ENCODE measurements around the gene MIS12. TPM values are rescaled to one million over a fixed set of nuclear protein-coding genes. Genes with fewer than 3 reads are reported as not detected.
A peak's percentile ranks its signal among the peaks of the same experiment; 100 is the strongest.

Gene MIS12
- 33.9 and 35.6 TPM in 2 replicates for total RNA-seq
- long read RNA-seq, transcript MIS12-206 (3 exons, 2,691 nt), result minor isoform, 54 of 187 reads
- long read RNA-seq, transcript MIS12-202 (2 exons, 2,204 nt), result major isoform, 114 of 187 reads
- long read RNA-seq, partial matches to known transcripts, result 8 of 187 reads
- long read RNA-seq, other reads (novel, unspliced or antisense), result 6 of 187 reads

- Mint-ChIP-seq H3K27me3 (ENCODE audit: low read depth) (no peaks in the 10 kb centered on the region), H3K9me3 (no peaks in the 10 kb centered on the region), H3K27ac (ENCODE audit: unreplicated experiment) (peak within 1 kb of the TSS; percentile 99), H3K4me3 (peak within 1 kb of the TSS; percentile 96), H3K36me3 (ENCODE audit: low read depth) (peaks cover 25% of the 10 kb centered on the region), H3K4me1 (peaks cover 38% of the 10 kb centered on the region)
- no peak for TF ChIP-seq CTCF (conservative IDR thresholded peaks at IDR 0.05)
- peak; percentile 90 for DNase-seq (ENCODE audit: low read depth, low spot score)
These were observed at the start of gene MIS12 for GRCh38 chr17:5486206-5487124. Gene MIS12, plus strand, starts transcription at chr17:5486566. Its CDS starts 2,297 bp downstream, at chr17:5488863.

GRCh38 chr17:5437721-5438317 is 48.5 kb upstream of the MIS12 start:
- H3K27ac Mint-ChIP-seq (ENCODE audit: unreplicated experiment), result no peak overlapping the region
- H3K4me1 Mint-ChIP-seq, result peaks cover 37% of the 10 kb centered on the region
- H3K36me3 Mint-ChIP-seq (ENCODE audit: low read depth), result peaks cover 10% of the 10 kb centered on the region
- H3K9me3 Mint-ChIP-seq, result no peaks in the 10 kb centered on the region
- peak overlapping the region; percentile 94 for H3K4me3 Mint-ChIP-seq
- no peak for DNase-seq (ENCODE audit: low read depth, low spot score)
- TF ChIP-seq CTCF (conservative IDR thresholded peaks at IDR 0.05), result no peak
- no peaks in the 10 kb centered on the region for H3K27me3 Mint-ChIP-seq (ENCODE audit: low read depth)

- Mint-ChIP-seq H3K9me3 (no peaks in the 10 kb centered on the region), H3K27me3 (ENCODE audit: low read depth) (no peaks in the 10 kb centered on the region), H3K27ac (ENCODE audit: unreplicated experiment) (peak within 1 kb of the TSS; percentile 81), H3K36me3 (ENCODE audit: low read depth) (peaks cover 8% of the 10 kb centered on the region), H3K4me3 (peak within 1 kb of the TSS; percentile 94), H3K4me1 (peaks cover 37% of the 10 kb centered on the region)
- DNase-seq (ENCODE audit: low read depth, low spot score), result peak; percentile 96
- peak; percentile 100 for TF ChIP-seq CTCF (conservative IDR thresholded peaks at IDR 0.05)
These were observed 47.5 kb upstream of the MIS12 start, which contains the start of gene C1QBP for GRCh38 chr17:5438716-5439445. Gene C1QBP, minus strand, starts transcription at chr17:5439155. Its CDS starts 82 bp downstream, at chr17:5439073.

- DNase-seq (ENCODE audit: low read depth, low spot score), result no peak
- peak; percentile 27 for TF ChIP-seq CTCF (conservative IDR thresholded peaks at IDR 0.05)
- peaks cover 8% of the 10 kb centered on the region for H3K36me3 Mint-ChIP-seq (ENCODE audit: low read depth)
- H3K27ac Mint-ChIP-seq (ENCODE audit: unreplicated experiment), result peak overlapping the region; percentile 81
- H3K4me3 Mint-ChIP-seq, result peak overlapping the region; percentile 94
- H3K9me3 Mint-ChIP-seq, result no peaks in the 10 kb centered on the region
- H3K27me3 Mint-ChIP-seq (ENCODE audit: low read depth), result no peaks in the 10 kb centered on the region
- peaks cover 37% of the 10 kb centered on the region for H3K4me1 Mint-ChIP-seq
These were observed 47.0 kb upstream of the MIS12 start for GRCh38 chr17:5439446-5439764.

GRCh38 chr17:5443728-5444127 is 42.6 kb upstream of the MIS12 start:
- Mint-ChIP-seq H3K36me3 (ENCODE audit: low read depth) (peaks cover 4% of the 10 kb centered on the region), H3K27ac (ENCODE audit: unreplicated experiment) (no peak overlapping the region), H3K4me3 (no peak overlapping the region), H3K4me1 (peaks cover 9% of the 10 kb centered on the region), H3K27me3 (ENCODE audit: low read depth) (no peaks in the 10 kb centered on the region), H3K9me3 (no peaks in the 10 kb centered on the region)
- DNase-seq (ENCODE audit: low read depth, low spot score), result no peak
- no peak for TF ChIP-seq CTCF (conservative IDR thresholded peaks at IDR 0.05)

Measured in neural crest cell (in vitro differentiated cells).